Progenitor cell of endocrine pancreas (in vitro differentiated cells): ENCODE measurements around the gene GPC3. TPM values are rescaled to one million over a fixed set of nuclear protein-coding genes. Genes with fewer than 3 reads are reported as not detected.

Experiments used
- DNase-seq: peaks from one replicate; pipeline ENCODE4 v3.0.0; 2021; ENCODE audit warnings: low spot score; ENCODE audit not compliant: unreplicated experiment
- H3K27ac Mint-ChIP-seq: 2 replicates; pipeline ENCODE4 v1.8.0; 2021; ENCODE audit warnings: mild to moderate bottlenecking, moderate library complexity, mixed read lengths
- H3K27me3 Mint-ChIP-seq: 2 replicates; pipeline ENCODE4 v1.8.0; 2021; ENCODE audit warnings: mixed read lengths
- H3K36me3 Mint-ChIP-seq: 2 replicates; pipeline ENCODE4 v1.8.0; 2022; ENCODE audit warnings: mixed read lengths; ENCODE audit not compliant: insufficient read depth
- H3K4me1 Mint-ChIP-seq: 2 replicates; pipeline ENCODE4 v1.8.0; 2021; ENCODE audit warnings: low read depth, mixed read lengths
- H3K4me3 Mint-ChIP-seq: 2 replicates; pipeline ENCODE4 v1.8.0; 2021; ENCODE audit warnings: low read depth, mild to moderate bottlenecking, moderate library complexity, mixed read lengths
- H3K9me3 Mint-ChIP-seq: 2 replicates; pipeline ENCODE4 v1.8.0; 2021; ENCODE audit warnings: low read depth, mixed read lengths
- total RNA-seq: library from RNA; stranded (reverse); gene quantifications from 2 replicates; pipeline ENCODE4 v1.2.1, GENCODE V29; 2021
- TF ChIP-seq, protein P1 (sequence below): fragments of 200-600 bp; sonication (generic); IDR thresholded peaks from one replicate; pipeline ENCODE4 v1.5.0; 2021; ENCODE audit warnings: antibody characterized with exemption, mild to moderate bottlenecking; ENCODE audit not compliant: unreplicated experiment

GPC3 gene
- total RNA-seq, 1 donor from 2014 or later: 197 TPM

DNA sequence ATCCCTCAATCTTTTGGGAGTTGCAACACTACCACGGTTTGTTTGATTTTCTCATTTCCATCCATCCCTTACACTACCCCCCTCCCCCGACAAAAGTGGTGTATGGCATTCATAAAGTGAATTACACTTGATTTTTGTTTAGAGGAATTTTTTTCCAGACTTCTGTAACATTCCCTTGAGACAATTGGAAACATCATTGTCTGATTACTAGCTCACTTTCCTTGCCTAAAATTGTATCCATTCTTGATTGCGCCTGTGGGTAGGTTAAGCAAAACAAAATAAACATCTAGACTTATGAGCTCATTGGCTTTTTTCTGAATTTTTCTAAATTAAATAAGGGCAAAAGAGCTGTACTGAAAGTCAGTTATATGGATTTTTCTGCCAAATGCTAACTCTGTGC, 3.5 kb downstream of the GPC3 start:
- H3K4me3 Mint-ChIP-seq: no peak overlapping the region
- no peak for DNase-seq
- H3K36me3 Mint-ChIP-seq: peaks cover 1% of the 10 kb centered on the region
- TF ChIP-seq, protein P1, sequence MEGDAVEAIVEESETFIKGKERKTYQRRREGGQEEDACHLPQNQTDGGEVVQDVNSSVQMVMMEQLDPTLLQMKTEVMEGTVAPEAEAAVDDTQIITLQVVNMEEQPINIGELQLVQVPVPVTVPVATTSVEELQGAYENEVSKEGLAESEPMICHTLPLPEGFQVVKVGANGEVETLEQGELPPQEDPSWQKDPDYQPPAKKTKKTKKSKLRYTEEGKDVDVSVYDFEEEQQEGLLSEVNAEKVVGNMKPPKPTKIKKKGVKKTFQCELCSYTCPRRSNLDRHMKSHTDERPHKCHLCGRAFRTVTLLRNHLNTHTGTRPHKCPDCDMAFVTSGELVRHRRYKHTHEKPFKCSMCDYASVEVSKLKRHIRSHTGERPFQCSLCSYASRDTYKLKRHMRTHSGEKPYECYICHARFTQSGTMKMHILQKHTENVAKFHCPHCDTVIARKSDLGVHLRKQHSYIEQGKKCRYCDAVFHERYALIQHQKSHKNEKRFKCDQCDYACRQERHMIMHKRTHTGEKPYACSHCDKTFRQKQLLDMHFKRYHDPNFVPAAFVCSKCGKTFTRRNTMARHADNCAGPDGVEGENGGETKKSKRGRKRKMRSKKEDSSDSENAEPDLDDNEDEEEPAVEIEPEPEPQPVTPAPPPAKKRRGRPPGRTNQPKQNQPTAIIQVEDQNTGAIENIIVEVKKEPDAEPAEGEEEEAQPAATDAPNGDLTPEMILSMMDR: no peak
- no peak overlapping the region for H3K27ac Mint-ChIP-seq
- H3K9me3 Mint-ChIP-seq: no peaks in the 10 kb centered on the region
- H3K4me1 Mint-ChIP-seq: peaks cover 20% of the 10 kb centered on the region
- H3K27me3 Mint-ChIP-seq: peaks cover 16% of the 10 kb centered on the region

DNA sequence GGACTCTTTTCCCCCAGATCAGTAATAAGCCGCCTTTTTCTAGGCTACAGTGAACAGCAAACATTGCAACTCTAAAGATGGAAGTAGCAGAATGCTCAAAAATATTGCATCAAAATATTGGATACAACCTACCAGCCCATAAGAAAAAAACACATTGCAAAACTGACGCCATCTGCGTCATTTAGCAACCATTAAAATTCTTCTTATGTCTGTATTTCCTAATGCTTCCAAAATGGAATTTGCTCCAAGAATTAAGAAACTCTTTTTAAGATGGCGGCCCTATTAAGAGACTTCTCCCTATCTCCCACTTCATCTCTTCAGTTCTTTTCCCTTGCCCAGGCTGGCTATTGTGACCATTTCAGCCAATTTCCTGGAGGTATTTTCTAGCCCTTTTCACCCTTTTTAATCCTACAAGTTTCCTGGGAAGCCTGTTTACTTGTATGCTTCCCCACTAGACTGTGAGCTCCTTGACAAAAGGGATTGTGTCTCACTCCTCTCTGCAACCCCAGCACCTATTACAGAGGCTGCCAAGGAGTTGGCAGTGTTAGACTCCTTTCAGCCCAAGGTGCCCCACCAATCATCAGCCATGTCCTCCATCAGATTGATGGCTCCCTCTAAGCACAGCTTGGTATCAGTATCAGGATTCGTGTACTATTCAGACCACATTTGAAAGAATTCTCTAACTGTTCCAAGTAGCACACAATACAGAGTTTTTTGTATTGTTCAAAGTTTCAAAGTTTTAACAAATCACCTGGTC, 4.4 kb downstream of the GPC3 start:
- peaks cover 1% of the 10 kb centered on the region for H3K36me3 Mint-ChIP-seq
- no peak for DNase-seq
- H3K4me3 Mint-ChIP-seq: no peak overlapping the region
- no peak overlapping the region for H3K27ac Mint-ChIP-seq
- TF ChIP-seq, protein P1: no peak
- H3K27me3 Mint-ChIP-seq: peaks cover 16% of the 10 kb centered on the region
- no peaks in the 10 kb centered on the region for H3K9me3 Mint-ChIP-seq
- H3K4me1 Mint-ChIP-seq: peaks cover 20% of the 10 kb centered on the region

DNA sequence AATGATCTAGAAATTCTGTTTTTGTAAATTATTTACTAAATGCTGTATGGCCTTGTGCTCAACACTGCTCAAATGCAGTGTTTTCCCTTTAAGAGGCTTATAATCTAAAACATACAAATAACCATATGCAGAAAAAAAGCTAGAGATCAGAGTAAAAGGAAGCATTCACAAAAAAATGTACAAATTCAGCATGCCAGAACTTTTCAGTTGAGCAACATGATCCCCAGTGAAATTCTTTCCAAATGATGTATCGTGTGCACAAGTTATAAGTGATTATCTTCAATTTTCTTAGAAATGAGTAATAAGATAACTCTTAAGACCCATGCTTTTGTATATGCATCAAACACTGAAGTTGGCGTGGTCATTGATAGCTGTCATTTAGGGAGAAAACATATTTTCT, 5.0 kb downstream of the GPC3 start:
- no peak for DNase-seq
- H3K27ac Mint-ChIP-seq: no peak overlapping the region
- peaks cover 16% of the 10 kb centered on the region for H3K27me3 Mint-ChIP-seq
- H3K9me3 Mint-ChIP-seq: no peaks in the 10 kb centered on the region
- no peak overlapping the region for H3K4me3 Mint-ChIP-seq
- peaks cover 20% of the 10 kb centered on the region for H3K4me1 Mint-ChIP-seq
- TF ChIP-seq, protein P1: no peak
- H3K36me3 Mint-ChIP-seq: peaks cover 1% of the 10 kb centered on the region

DNA sequence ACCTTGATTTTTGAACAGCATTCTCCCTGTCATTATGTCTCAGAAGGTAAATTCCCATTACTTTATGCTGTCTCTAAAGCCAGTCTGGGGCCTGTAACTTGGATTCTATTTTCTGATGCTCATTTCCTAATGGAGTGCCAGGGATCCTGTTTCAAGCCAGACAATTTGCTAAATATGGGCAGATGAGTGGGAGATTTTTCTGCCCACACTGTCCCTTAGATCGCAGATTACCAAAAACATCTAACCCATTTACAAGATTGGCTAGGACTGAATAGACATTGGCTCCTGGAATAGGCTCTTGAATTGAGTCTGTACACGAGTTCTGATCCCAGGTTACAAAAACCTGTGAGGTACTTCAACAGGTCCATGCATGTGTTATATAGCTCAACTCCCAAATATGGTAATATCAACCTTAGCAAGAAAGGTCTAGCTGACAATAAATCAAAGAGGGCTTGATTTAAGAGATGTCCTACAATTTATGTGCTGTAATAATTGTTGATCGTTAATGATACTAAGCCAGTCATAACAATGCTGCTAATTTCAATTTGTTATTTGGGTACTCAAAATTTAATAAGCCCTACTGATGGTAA, 5.7 kb downstream of the GPC3 start:
- H3K4me1 Mint-ChIP-seq: peaks cover 20% of the 10 kb centered on the region
- H3K27me3 Mint-ChIP-seq: peaks cover 16% of the 10 kb centered on the region
- H3K4me3 Mint-ChIP-seq: no peak overlapping the region
- H3K27ac Mint-ChIP-seq: no peak overlapping the region
- TF ChIP-seq, protein P1: no peak
- DNase-seq: no peak
- peaks cover 1% of the 10 kb centered on the region for H3K36me3 Mint-ChIP-seq
- H3K9me3 Mint-ChIP-seq: no peaks in the 10 kb centered on the region

DNA sequence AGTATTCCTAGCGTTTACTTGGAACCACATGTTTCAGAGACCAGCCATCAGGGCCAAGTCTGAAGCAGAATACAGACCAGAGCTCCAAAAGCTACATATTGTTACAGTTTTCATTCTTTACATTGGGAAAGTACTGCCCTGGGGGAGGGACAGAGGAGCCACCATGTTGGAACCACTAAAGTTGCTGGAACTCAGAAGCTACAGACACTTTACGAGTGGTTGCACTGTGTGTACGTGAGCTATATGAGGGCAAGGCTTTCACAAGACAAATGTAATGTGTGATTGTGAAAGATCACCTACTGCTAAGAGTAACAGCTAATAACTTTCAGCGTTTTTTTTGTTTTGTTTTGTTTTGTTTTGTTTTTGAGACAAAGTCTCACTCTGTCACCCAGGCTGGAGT, 11.7 kb downstream of the GPC3 start:
- Mint-ChIP-seq H3K4me1 (peaks cover 29% of the 10 kb centered on the region), H3K36me3 (peaks cover 5% of the 10 kb centered on the region), H3K27me3 (no peaks in the 10 kb centered on the region), H3K9me3 (peaks cover 5% of the 10 kb centered on the region), H3K27ac (no peak overlapping the region), H3K4me3 (no peak overlapping the region)
- DNase-seq: no peak
- TF ChIP-seq, protein P1: no peak
